C4-2B (cell line): ENCODE data around the gene KITLG.

Experiments used
- H3K27ac ChIP-seq: fragments of 450-650 bp; 2 replicates; pipeline ENCODE4 v1.5.1; 2017
- ZFX ChIP-seq: fragments of 450-650 bp; IDR thresholded peaks from 2 replicates; pipeline ENCODE4 v1.6.1; 2017
- TF ChIP-seq, protein P1 (sequence below): fragments of 450-650 bp; conservative IDR thresholded peaks from 2 replicates; pipeline ENCODE4 v1.5.1; 2017; ENCODE audit warnings: mild to moderate bottlenecking

KITLG gene

GRCh38 chr12:88617352-88617751, 37.1 kb upstream of the KITLG start:
- H3K27ac ChIP-seq, result no peak overlapping the region
- TF ChIP-seq, protein P1, sequence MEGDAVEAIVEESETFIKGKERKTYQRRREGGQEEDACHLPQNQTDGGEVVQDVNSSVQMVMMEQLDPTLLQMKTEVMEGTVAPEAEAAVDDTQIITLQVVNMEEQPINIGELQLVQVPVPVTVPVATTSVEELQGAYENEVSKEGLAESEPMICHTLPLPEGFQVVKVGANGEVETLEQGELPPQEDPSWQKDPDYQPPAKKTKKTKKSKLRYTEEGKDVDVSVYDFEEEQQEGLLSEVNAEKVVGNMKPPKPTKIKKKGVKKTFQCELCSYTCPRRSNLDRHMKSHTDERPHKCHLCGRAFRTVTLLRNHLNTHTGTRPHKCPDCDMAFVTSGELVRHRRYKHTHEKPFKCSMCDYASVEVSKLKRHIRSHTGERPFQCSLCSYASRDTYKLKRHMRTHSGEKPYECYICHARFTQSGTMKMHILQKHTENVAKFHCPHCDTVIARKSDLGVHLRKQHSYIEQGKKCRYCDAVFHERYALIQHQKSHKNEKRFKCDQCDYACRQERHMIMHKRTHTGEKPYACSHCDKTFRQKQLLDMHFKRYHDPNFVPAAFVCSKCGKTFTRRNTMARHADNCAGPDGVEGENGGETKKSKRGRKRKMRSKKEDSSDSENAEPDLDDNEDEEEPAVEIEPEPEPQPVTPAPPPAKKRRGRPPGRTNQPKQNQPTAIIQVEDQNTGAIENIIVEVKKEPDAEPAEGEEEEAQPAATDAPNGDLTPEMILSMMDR, result no peak
- no peak for TF ChIP-seq ZFX

- no peak overlapping the region for H3K27ac ChIP-seq
- TF ChIP-seq, protein P1, result no peak
- TF ChIP-seq ZFX, result no peak
Measured at GRCh38 chr12:88615490-88615889, 35.2 kb upstream of the KITLG start.

GRCh38 chr12:88604646-88605045, 24.4 kb upstream of the KITLG start:
- TF ChIP-seq, protein P1, result no peak
- no peak for TF ChIP-seq ZFX
- no peak overlapping the region for H3K27ac ChIP-seq

- H3K27ac ChIP-seq, result no peak overlapping the region
- TF ChIP-seq, protein P1, result no peak
- TF ChIP-seq ZFX, result no peak
Measured at GRCh38 chr12:88600272-88600671, 20.0 kb upstream of the KITLG start.

- TF ChIP-seq, protein P1, result no peak
- TF ChIP-seq ZFX, result no peak
- H3K27ac ChIP-seq, result no peak overlapping the region
Measured at GRCh38 chr12:88597365-88597764, 17.1 kb upstream of the KITLG start.

DNA sequence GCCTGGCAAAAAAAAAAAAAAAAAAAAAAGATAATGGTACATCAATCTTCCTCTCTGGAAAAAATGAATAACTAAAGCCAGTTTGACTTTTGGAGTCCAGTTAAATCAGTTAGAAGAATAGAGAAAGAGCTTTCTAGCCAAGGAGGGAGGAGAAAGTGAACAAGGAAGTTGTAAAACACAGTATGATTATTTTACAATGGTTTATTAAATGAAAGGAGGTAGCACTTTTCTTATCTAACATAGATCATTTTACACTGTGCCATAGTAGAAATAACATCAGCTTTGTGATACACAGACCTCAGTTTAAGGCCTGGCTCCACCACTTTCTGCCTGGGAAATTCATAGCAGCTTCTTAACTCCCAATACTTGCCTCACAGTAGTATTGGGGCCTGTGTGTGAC, 15.4 kb upstream of the KITLG start:
- H3K27ac ChIP-seq, result no peak overlapping the region
- TF ChIP-seq ZFX, result no peak
- TF ChIP-seq, protein P1, result no peak

DNA sequence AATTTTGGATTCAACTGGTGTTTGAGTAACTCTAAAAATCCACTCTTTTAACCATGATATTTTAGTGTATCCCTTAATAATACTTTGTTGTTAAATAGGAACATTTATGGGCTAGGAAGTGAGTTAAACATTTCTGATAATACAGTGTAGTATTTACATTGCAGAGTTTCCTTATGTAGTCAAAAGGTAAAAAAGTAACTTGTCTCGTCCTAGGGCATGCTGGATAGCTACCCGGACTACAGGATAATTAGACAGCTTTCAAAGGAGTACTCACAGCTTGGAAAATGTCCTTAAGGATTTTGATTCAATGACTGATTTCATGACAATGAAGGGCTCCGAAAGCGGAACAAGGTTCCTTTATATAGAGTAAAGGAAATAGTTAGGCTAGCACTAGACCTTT, 14.5 kb upstream of the KITLG start:
- no peak for TF ChIP-seq ZFX
- TF ChIP-seq, protein P1, result no peak

GRCh38 chr12:88591343-88591742, 11.1 kb upstream of the KITLG start:
- H3K27ac ChIP-seq, result no peak overlapping the region
- TF ChIP-seq, protein P1, result no peak
- no peak for TF ChIP-seq ZFX

More for the DNA sequence above, 14.5 kb upstream of the KITLG start:
- H3K27ac ChIP-seq, result no peak overlapping the region
